Fibroblast of skin of abdomen (primary cell): Measurements from ENCODE around the gene TSC22D2. TPM values are rescaled to one million over a fixed set of nuclear protein-coding genes. Genes with fewer than 3 reads are reported as not detected.
A peak's percentile ranks its signal among the peaks of the same experiment; 100 is the strongest.

ENCODE experiments used
- DNase-seq: peaks from one replicate; pipeline ENCODE4 v3.0.0-alpha.2; 2013
- polyA plus RNA-seq, 2 experiments: library from polyadenylated mRNA; unstranded; fragments of 120-200 nt; gene quantifications; one replicate each; pipeline ENCODE4 v1.2.1, GENCODE V29; 2013; ENCODE audit not compliant: insufficient read length in 2 of 2

Gene TSC22D2
- polyA plus RNA-seq (2013, experiment 1 of 2; ENCODE audit: insufficient read length) = 46.2 TPM
- polyA plus RNA-seq (2013, experiment 2 of 2; ENCODE audit: insufficient read length) = 46.0 TPM

- peak; percentile 96 for DNase-seq
Measured at GRCh38 chr3:150408221-150409124, at the start of gene TSC22D2. Gene TSC22D2, plus strand, starts transcription at chr3:150408298. Its CDS starts 1,053 bp downstream, at chr3:150409351.

DNA sequence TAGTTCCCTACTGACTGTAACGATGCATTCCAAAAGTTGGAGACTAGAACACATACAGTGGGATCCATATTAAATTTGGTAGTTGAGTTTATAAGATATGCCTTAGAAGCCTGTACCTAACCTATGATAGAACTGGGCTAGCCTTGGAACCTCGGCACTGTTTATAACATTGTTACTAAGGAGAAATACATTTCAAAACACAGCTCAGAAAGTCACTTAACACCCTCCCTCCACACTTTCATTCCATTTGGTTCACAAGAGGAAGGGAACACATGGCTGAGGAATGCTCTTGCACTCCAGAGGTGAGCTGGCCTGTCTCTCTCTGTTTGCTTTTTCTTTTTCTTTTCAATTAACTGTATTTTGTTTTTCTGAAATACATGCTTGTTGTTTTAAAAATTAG lies 48.7 kb upstream of the TSC22D2 start:
- peak; percentile 61 for DNase-seq

DNA sequence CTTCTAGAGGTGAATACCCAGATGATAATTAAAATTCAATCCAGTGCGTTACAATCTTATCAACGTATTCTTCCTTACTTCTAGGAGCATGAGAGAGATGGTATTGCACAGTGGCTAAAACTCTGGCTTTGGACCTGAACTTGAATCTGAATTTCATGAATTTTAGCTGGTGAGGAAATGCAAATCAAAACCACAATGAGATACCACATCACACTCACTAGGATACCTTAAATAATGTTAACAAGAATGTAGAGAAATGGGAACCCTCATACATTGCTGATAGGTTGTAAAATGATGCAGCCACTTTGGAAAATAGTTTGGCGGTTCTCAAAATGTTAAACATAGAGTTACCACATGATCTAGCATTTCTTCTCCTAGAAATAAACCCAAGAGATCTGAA lies 47.1 kb upstream of the TSC22D2 start:
- no peak for DNase-seq

- no peak for DNase-seq
Measured at GRCh38 chr3:150362515-150363302, 45.4 kb upstream of the TSC22D2 start.

- no peak for DNase-seq
Measured at GRCh38 chr3:150363420-150363819, 44.7 kb upstream of the TSC22D2 start.

- peak; percentile 50 for DNase-seq
Measured at GRCh38 chr3:150365132-150365604, 42.9 kb upstream of the TSC22D2 start.

DNA sequence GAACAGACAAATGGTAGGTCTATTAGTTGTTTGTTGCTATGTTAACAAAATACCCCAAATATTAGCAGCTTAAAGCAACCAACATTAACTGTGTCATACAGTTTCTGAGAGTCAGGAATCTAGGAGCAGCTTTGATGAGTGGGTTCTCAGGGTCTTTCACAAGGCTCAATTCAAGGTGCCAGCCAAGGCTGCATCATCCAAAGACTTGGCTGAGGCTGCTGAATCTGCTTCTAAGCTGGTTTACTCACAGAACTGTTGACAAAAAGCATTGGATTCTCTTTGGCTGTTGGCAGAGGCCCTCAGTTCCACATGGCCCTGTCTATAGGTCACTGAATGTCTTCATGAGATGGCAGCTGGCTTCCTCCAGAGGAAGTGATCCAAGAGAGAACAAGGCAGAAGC lies 40.3 kb upstream of the TSC22D2 start:
- no peak for DNase-seq

- DNase-seq = peak; percentile 99
Measured at GRCh38 chr3:150370122-150370602, 37.9 kb upstream of the TSC22D2 start.

DNA sequence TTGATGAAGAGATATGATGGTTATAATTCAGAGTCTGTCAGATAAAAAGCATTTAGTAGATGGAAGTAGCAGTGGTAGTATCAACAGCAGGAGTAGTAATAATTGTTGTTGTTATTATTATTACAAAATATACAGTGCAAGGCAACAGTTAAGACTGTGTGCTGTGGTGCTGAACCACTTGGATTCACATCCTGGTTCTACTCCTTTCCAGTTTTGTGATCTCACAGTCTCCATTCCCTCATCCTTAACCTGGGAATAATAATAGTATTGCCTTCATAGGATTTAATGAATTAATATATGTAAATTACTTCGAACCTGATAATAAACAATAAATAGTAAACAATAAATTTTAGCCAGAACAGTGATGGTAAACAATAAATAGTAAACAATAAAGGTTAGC lies 37.1 kb upstream of the TSC22D2 start:
- no peak for DNase-seq

DNA sequence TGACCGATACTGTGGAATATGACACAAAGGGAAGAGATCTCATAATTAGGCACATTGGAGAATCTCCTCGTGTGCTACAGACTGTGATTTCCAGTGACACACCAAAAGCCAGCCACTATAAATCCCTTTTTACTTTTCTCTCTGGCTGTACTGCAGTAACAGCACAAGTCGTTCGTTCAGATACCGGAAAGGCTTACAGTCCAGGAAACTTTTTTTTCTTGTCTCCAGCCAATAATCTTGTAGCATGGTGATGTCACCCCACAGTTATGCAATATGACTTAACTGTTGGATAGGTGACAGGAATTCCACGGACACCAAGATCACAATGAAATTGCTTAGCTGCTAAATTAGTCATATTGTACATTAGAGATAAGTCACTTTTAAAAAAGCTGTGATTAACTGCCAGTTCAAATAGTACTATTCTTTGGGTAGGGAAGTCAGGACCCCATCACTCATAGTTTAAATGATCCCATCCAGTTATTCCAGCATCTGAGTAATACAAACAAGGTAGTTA lies 36.3 kb upstream of the TSC22D2 start:
- DNase-seq = peak; percentile 99

- no peak for DNase-seq
Measured at GRCh38 chr3:150372320-150372719, 35.8 kb upstream of the TSC22D2 start.

- no peak for DNase-seq
Measured at GRCh38 chr3:150372722-150373121, 35.4 kb upstream of the TSC22D2 start.

- no peak for DNase-seq
Measured at GRCh38 chr3:150373234-150373875, 34.7 kb upstream of the TSC22D2 start.

- no peak for DNase-seq
Measured at GRCh38 chr3:150374975-150375374, 33.1 kb upstream of the TSC22D2 start.

GRCh38 chr3:150376001-150376848 lies 31.9 kb upstream of the TSC22D2 start:
- DNase-seq = peak; percentile 78

- no peak for DNase-seq
Measured at GRCh38 chr3:150377601-150378300, 30.3 kb upstream of the TSC22D2 start.

- no peak for DNase-seq
Measured at GRCh38 chr3:150378301-150378748, 29.8 kb upstream of the TSC22D2 start.

DNA sequence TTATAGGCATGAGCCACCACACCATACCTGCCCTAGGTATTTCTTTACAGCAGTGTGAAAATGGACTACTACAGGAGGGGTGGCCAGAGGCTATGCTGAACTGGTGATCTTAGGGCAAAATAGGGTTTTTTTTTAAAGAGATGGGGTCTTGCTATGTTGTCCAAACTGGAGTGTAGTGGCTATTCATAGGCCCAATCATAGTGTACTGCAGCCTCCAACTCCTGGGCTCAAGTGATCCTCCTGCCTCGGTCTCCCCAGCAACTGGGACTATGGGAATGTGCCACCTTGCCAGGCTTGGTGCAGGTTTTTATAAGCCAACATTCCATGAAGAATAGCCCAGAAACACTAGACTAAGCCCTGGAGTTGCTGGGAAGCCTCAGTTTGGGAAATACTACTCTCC lies 28.6 kb upstream of the TSC22D2 start:
- no peak for DNase-seq

DNA sequence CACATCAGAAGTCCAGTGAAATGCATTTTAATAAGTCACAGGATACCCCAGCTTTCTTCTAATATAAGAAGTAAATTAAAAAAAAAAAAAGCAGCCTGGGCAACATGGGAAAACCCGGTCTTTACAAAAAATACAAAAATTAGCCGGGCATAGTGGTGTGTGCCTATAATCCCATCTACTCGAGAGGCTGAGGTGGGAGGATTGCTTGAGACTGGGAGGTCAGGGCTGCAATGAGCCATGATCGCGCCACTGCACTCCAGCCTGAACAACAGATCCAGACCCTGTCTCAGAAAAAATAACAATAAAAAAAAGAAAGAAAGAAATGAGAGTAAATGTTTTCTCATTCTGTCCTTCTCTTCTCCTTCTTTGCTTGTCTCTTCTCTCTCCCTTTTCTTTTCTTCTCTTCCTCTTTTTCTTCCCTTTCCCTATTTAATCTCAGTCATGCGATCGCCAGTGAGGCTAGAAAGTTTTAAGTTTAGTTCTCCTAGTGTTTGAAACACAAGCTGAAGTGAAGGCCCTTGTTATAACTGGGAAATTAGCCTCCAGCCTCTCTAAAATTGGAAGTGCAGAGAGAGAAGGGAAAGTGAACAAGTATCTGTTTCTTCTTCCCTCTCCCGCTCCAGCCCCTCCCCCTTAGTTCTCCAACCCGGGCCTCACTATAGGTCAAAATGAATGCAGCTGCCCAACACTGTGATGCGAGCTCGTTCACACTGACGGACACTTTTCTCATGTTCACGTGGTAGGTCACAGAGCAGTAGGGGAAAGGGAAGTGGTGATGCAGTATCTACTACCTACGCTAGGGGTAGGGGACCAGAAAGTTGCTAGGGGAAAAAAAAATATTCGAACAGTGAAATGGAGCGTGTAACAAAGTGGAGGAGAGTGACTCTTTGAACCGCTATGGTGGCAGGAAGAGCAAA lies 23.5 kb upstream of the TSC22D2 start:
- DNase-seq = peak; percentile 33
